CD14-positive monocyte (primary cell): ENCODE results near the gene TMEM132D. TPM values are rescaled to one million over a fixed set of nuclear protein-coding genes. Genes with fewer than 3 reads are reported as not detected.

Experiments
- DNase-seq, 3 donors: peaks; one replicate each; pipeline ENCODE4 v3.0.0-alpha.2; 2011 to 2022
- H2AFZ ChIP-seq: 2 replicates; pipeline ENCODE4 v1.6.0; 2012; ENCODE audit warnings: mild to moderate bottlenecking, low read depth, low read length, inconsistent platforms; ENCODE audit not compliant: insufficient read depth, poor library complexity, severe bottlenecking
- H3K27ac ChIP-seq, 2 donors: 1 replicate in 1 of 2; 2 replicates in 1 of 2; pipeline ENCODE4 v1.5.1; 2012 to 2013; ENCODE audit warnings: low read length in 2 of 2, control low read depth in 1 of 2, inconsistent platforms in 1 of 2, low read depth in 1 of 2, mild to moderate bottlenecking in 1 of 2
- H3K27me3 ChIP-seq, 2 donors: one replicate each; pipeline versions ENCODE4 v1.6.0 to v1.6.1; 2011 to 2013; ENCODE audit warnings: low read length in 2 of 2; ENCODE audit not compliant: control insufficient read depth in 2 of 2, insufficient read depth in 2 of 2
- H3K36me3 ChIP-seq, 2 donors: replicated peaks in 1 of 2; 1 replicate in 1 of 2; 2 replicates in 1 of 2; pipeline versions ENCODE4 v1.5.1 to v1.6.1; 2012 to 2013; ENCODE audit warnings: low read length in 2 of 2, control low read depth in 1 of 2, inconsistent platforms in 1 of 2, mild to moderate bottlenecking in 1 of 2; ENCODE audit not compliant: insufficient read depth in 2 of 2, control insufficient read depth in 1 of 2
- H3K4me1 ChIP-seq, 2 donors: 1 replicate in 1 of 2; 2 replicates in 1 of 2; pipeline versions ENCODE4 v1.5.1 to v1.6.1; 2012 to 2013; ENCODE audit warnings: low read length in 2 of 2, control low read depth in 1 of 2, inconsistent platforms in 1 of 2, mild to moderate bottlenecking in 1 of 2, moderate library complexity in 1 of 2; ENCODE audit not compliant: insufficient read depth in 2 of 2, control insufficient read depth in 1 of 2
- H3K4me2 ChIP-seq: replicated peaks from 2 replicates; pipeline ENCODE3; 2012; ENCODE audit warnings: low read length, moderate library complexity, mild to moderate bottlenecking; ENCODE audit not compliant: poor library complexity, severe bottlenecking; ENCODE audit errors: extremely low read depth
- H3K4me3 ChIP-seq, 3 experiments: fragments of 200-600 bp in 1 of 3; sonication (generic) in 1 of 3; replicated peaks in 1 of 3; 1 replicate in 2 of 3; 2 replicates in 1 of 3; pipeline ENCODE4 v1.5.1; 2011 to 2013; ENCODE audit warnings: low read length in 3 of 3, mild to moderate bottlenecking in 3 of 3, control low read depth in 2 of 3, low read depth in 2 of 3, inconsistent platforms in 1 of 3, moderate library complexity in 1 of 3
- H3K79me2 ChIP-seq: 2 replicates; pipeline ENCODE4 v1.6.0; 2012; ENCODE audit warnings: mild to moderate bottlenecking, control low read depth, inconsistent platforms, low read length, moderate library complexity; ENCODE audit not compliant: insufficient read depth
- H3K9ac ChIP-seq: 2 replicates; pipeline ENCODE4 v1.6.0; 2017; ENCODE audit warnings: low read length, mild to moderate bottlenecking; ENCODE audit not compliant: insufficient read depth, poor library complexity, severe bottlenecking
- H3K9me3 ChIP-seq, 2 donors: replicated peaks in 1 of 2; 1 replicate in 1 of 2; 2 replicates in 1 of 2; pipeline versions ENCODE4 v1.5.1 to v1.6.1; 2012 to 2013; ENCODE audit warnings: low read length in 2 of 2, control low read depth in 1 of 2; ENCODE audit not compliant: control insufficient read depth in 1 of 2, insufficient read depth in 1 of 2
- H4K20me1 ChIP-seq: 2 replicates; pipeline ENCODE4 v1.6.0; 2012; ENCODE audit warnings: mild to moderate bottlenecking, low read length, control low read depth, moderate library complexity; ENCODE audit not compliant: insufficient read depth
- H3K27ac Mint-ChIP-seq, 7 donors: one replicate each; pipeline ENCODE4 v1.8.0; 2020; ENCODE audit warnings: mild to moderate bottlenecking in 7 of 7, mixed read lengths in 7 of 7, moderate library complexity in 6 of 7, inconsistent platforms in 2 of 7
- H3K27me3 Mint-ChIP-seq, 3 donors: one replicate each; pipeline ENCODE4 v1.8.0; 2021 to 2022; ENCODE audit warnings: low read depth in 3 of 3, mild to moderate bottlenecking in 3 of 3, mixed read lengths in 3 of 3, moderate library complexity in 3 of 3, inconsistent platforms in 1 of 3
- H3K36me3 Mint-ChIP-seq, 2 donors: one replicate each; pipeline ENCODE4 v1.8.0; 2020; ENCODE audit warnings: mixed read lengths in 2 of 2, inconsistent platforms in 1 of 2, mild to moderate bottlenecking in 1 of 2
- H3K4me1 Mint-ChIP-seq: one replicate; pipeline ENCODE4 v1.8.0; 2020; ENCODE audit warnings: mild to moderate bottlenecking, mixed read lengths
- H3K4me3 Mint-ChIP-seq, 2 donors: one replicate each; pipeline ENCODE4 v1.8.0; 2020; ENCODE audit warnings: mild to moderate bottlenecking in 2 of 2, mixed read lengths in 2 of 2, moderate library complexity in 1 of 2
- H3K9me3 Mint-ChIP-seq, 7 donors: one replicate each; pipeline ENCODE4 v1.8.0; 2020 to 2022; ENCODE audit warnings: mixed read lengths in 7 of 7, mild to moderate bottlenecking in 6 of 7, moderate library complexity in 6 of 7, inconsistent platforms in 2 of 7
- CTCF ChIP-seq: fragments of 200-600 bp; IDR thresholded peaks from one replicate; pipeline ENCODE4 v1.8.0; 2022; ENCODE audit warnings: antibody characterized with exemption, mild to moderate bottlenecking
- WGBS: methylation state at CpG from one replicate; pipeline ENCODE4 v1.1.5; 2013; ENCODE audit warnings: missing lambda C conversion rate; ENCODE audit not compliant: insufficient coverage; 5-methylcytosine and 5-hydroxymethylcytosine counted together
- intact Hi-C, 2 donors: fragments of 100-400 bp; cut with micrococcal nuclease; formaldehyde crosslinking; loops; one replicate each; pipeline versions ENCODE4 v1.15.0 to v1.15.1; 2023
- polyA plus RNA-seq, 3 donors: library from polyadenylated mRNA; depleted of rRNA in 1 of 3; unstranded in 2 of 3; stranded (reverse) in 1 of 3; fragments of 300-500 nt in 2 of 3; fragments of >200 nt in 1 of 3; fragmentation: Illumina TruSeq in 2 of 3; gene quantifications; 1 replicate in 2 of 3; 2 replicates in 1 of 3; pipeline ENCODE4 v1.2.3, GENCODE V29; 2012 to 2021

TMEM132D gene
- polyA plus RNA-seq, 3 donors, result 0.04 TPM; not detected in 2

GRCh38 chr12:129423041-129423580 lies 480.7 kb downstream of the TMEM132D start:
- no peak overlapping the region for H3K27ac Mint-ChIP-seq
- intact Hi-C loops, result no loop called here
- H3K4me2 ChIP-seq, result no peak overlapping the region

DNA sequence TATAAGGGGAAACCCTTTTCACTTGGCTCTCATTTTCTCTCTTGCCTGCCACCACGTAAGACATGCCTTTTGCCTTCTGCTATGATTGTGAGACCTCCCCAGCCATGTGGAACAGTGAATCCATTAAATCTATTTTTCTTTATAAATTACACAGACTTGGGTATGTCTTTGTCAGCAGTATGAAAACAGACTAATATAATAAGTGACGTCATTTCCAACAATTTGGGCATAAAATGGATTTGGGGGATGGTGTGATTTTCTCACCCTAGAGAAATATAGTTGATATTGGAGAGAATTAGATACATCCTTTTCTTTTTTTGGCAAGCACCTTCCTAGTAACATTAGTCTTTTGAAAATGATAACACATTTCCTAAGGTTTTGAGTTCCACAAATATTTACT lies 490.5 kb downstream of the TMEM132D start:
- Mint-ChIP-seq H3K4me3 (no peak overlapping the region), H3K27me3 (no peaks in the 10 kb centered on the region), H3K4me1 (no peaks in the 10 kb centered on the region), H3K27ac (no peak overlapping the region), H3K9me3 (peaks cover 5 to 15% (median 6%) of the 10 kb centered on the region in 7 donors), H3K36me3 (no peaks in the 10 kb centered on the region)
- no peak overlapping the region for H3K9ac ChIP-seq
- no peaks in the 10 kb centered on the region for H3K27me3 ChIP-seq
- WGBS, result no CpG with 5 or more reads among the region's 2 CpGs
- H3K4me3 ChIP-seq, result no peak overlapping the region
- intact Hi-C loops, result no loop called here
- no peaks in the 10 kb centered on the region for H4K20me1 ChIP-seq
- H3K9me3 ChIP-seq, result peaks cover 5 to 11% of the 10 kb centered on the region in 2 donors
- no peak overlapping the region for H3K4me2 ChIP-seq
- DNase-seq, result no peak
- no peak overlapping the region for H3K27ac ChIP-seq
- H3K79me2 ChIP-seq, result no peaks in the 10 kb centered on the region
- H3K36me3 ChIP-seq, result no peaks in the 10 kb centered on the region
- no peak overlapping the region for H2AFZ ChIP-seq
- H3K4me1 ChIP-seq, result no peaks in the 10 kb centered on the region
- no peak for TF ChIP-seq CTCF

More at GRCh38 chr12:129423041-129423580, 480.7 kb downstream of the TMEM132D start:
- no peak for DNase-seq
- Mint-ChIP-seq H3K4me3 (no peak overlapping the region), H3K27me3 (no peaks in the 10 kb centered on the region), H3K9me3 (peaks cover 0 to 13% (median 2%) of the 10 kb centered on the region in 7 donors), H3K4me1 (no peaks in the 10 kb centered on the region), H3K36me3 (no peaks in the 10 kb centered on the region)
- no peaks in the 10 kb centered on the region for H3K79me2 ChIP-seq
- no peaks in the 10 kb centered on the region for H4K20me1 ChIP-seq
- TF ChIP-seq CTCF, result no peak
- no peak overlapping the region for H3K4me3 ChIP-seq
- no peaks in the 10 kb centered on the region for H3K27me3 ChIP-seq
- H3K9me3 ChIP-seq, result peaks cover 7% of the 10 kb centered on the region in 2 donors
- no peak overlapping the region for H2AFZ ChIP-seq
- no peak overlapping the region for H3K27ac ChIP-seq
- no peaks in the 10 kb centered on the region for H3K36me3 ChIP-seq
- H3K4me1 ChIP-seq, result no peaks in the 10 kb centered on the region
- 63% methylated on average over 3 of the region's 4 CpGs for WGBS
- no peak overlapping the region for H3K9ac ChIP-seq
